ENCODE data around the gene CACNB4. TPM values are rescaled to one million over a fixed set of nuclear protein-coding genes. Genes with fewer than 3 reads are reported as not detected.

The CACNB4 gene
- total RNA-seq, 1 donor from 2014 or later, result 5.1 TPM

DNA sequence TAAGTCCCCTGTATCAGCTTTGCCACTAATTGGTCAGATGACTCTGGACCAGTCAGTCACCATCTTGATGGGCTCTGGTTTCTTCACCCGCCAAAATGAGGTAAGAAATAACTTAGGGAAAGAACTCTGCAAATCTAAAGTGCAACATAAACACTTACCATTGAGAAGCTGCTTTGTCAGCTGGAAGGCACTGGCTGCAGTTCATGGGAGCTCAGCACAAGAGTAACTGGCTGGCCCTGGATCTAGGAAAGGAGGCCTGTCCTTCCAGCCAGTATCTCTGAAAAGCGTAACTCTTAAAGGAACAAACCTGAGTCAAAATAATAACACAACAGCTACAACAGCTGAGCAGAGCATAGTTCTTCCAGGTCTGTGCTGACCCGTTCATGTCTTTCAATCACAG, 123.9 kb downstream of the CACNB4 start:
- Mint-ChIP-seq H3K9me3 (ENCODE audit: unreplicated experiment) (no peaks in the 10 kb centered on the region), H3K4me3 (ENCODE audit: unreplicated experiment) (no peak overlapping the region), H3K27me3 (ENCODE audit: unreplicated experiment) (no peaks in the 10 kb centered on the region), H3K4me1 (ENCODE audit: low read depth, unreplicated experiment) (peaks cover 22% of the 10 kb centered on the region), H3K36me3 (ENCODE audit: unreplicated experiment) (no peaks in the 10 kb centered on the region), H3K27ac (ENCODE audit: unreplicated experiment) (no peak overlapping the region)
- DNase-seq, result no peak
- TF ChIP-seq, protein P1, sequence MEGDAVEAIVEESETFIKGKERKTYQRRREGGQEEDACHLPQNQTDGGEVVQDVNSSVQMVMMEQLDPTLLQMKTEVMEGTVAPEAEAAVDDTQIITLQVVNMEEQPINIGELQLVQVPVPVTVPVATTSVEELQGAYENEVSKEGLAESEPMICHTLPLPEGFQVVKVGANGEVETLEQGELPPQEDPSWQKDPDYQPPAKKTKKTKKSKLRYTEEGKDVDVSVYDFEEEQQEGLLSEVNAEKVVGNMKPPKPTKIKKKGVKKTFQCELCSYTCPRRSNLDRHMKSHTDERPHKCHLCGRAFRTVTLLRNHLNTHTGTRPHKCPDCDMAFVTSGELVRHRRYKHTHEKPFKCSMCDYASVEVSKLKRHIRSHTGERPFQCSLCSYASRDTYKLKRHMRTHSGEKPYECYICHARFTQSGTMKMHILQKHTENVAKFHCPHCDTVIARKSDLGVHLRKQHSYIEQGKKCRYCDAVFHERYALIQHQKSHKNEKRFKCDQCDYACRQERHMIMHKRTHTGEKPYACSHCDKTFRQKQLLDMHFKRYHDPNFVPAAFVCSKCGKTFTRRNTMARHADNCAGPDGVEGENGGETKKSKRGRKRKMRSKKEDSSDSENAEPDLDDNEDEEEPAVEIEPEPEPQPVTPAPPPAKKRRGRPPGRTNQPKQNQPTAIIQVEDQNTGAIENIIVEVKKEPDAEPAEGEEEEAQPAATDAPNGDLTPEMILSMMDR (IDR thresholded peaks at IDR 0.05; ENCODE audit: partially characterized antibody, unreplicated experiment), result no peak

DNA sequence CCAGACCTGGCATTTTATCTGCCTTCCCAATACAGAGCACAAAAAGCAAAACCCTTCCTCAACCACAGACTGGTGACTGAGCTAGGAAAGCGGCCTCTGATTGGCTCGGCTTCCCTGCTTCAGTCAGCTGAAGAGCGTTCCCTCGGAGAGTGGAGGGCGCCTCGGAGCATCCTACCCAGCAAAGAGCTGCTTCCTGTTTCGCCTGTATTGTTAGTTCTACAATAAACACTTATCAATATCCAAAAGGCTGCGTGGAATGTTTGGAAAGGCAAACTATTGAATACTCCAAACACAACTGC, 125.0 kb downstream of the CACNB4 start:
- Mint-ChIP-seq H3K36me3 (ENCODE audit: unreplicated experiment) (no peaks in the 10 kb centered on the region), H3K9me3 (ENCODE audit: unreplicated experiment) (no peaks in the 10 kb centered on the region), H3K4me3 (ENCODE audit: unreplicated experiment) (peak overlapping the region; percentile 54), H3K27ac (ENCODE audit: unreplicated experiment) (no peak overlapping the region), H3K27me3 (ENCODE audit: unreplicated experiment) (no peaks in the 10 kb centered on the region), H3K4me1 (ENCODE audit: low read depth, unreplicated experiment) (peaks cover 24% of the 10 kb centered on the region)
- TF ChIP-seq, protein P1 (IDR thresholded peaks at IDR 0.05; ENCODE audit: partially characterized antibody, unreplicated experiment), result no peak
- DNase-seq, result peak; percentile 65

DNA sequence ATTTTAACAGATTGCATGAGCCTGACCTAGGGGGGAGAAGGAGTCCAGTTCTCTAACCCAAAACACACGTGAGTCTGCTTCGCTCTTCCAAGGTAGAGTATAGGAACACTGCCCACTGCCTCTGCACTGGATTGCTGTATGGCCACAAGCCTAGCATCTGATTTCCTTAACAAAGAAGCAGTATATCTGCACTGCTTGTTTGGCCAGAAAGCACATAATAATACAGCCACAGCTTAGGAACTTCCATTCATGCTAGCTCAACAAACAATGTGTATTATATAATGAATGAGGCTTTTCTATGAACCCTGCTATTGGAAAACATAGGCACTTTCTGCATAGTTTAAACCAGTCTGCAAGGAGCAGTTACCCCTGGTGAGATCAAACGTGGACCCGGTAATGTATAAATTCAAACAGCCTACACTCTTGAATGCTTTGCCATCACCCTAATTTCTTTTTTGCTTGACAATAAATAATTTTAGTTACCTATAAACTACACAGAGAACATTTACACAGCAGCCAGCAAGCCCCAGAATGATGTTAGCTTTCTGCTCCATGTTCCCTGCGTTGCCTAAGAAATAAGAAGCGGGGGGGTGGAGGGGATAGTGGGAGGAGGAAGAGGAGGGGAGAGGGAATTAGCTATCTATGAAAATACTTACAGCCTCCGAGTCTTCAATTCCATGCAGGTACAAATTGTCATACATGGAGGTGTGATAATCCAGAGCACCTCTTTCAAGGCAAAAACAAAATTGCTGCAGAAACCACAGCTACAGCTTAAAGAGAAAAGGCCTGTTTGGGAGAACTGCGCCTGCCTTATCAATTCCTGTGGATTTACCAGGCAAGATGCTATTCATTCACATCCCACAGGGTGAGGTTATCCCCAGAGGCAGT, 125.6 kb downstream of the CACNB4 start:
- no peak overlapping the region for H3K27ac Mint-ChIP-seq (ENCODE audit: unreplicated experiment)
- DNase-seq, result no peak

DNA sequence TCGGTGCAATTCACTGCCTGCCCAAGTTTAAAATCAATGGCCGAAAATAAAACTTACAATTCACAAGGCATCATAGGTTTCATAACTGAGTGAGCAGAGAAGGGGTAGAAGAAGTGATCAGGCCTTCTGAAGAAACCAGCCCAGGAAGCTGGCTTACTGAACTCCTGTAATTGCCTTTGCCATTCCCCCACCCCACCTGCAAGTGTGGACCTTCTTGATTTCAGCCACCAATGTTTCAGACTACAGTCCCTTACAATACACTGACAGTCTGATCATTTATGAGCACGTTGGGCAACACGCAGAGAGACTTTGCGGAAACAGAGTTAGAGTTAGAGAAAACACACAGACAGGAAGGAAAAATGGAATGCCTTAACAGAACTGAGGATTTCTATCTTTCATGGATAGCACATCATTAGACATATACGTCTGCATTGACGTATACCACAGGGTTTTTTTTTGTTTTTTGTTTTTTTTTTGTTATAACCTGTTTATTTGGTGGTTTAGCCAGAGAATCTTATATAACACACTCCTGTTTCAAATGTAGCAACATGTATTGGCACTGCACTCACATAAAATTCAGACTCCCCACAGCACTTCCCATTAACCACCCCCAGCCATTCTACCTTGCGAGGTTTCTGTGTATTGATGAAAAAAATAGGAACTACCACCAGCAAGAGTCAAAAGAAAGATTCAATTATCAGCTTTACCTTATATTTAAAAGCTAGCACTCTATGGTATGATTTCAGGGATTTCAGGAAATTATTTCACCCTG, 126.4 kb downstream of the CACNB4 start:
- DNase-seq, result no peak
- Mint-ChIP-seq H3K9me3 (ENCODE audit: unreplicated experiment) (no peaks in the 10 kb centered on the region), H3K36me3 (ENCODE audit: unreplicated experiment) (no peaks in the 10 kb centered on the region), H3K4me3 (ENCODE audit: unreplicated experiment) (peak overlapping the region; percentile 54), H3K27ac (ENCODE audit: unreplicated experiment) (no peak overlapping the region), H3K27me3 (ENCODE audit: unreplicated experiment) (no peaks in the 10 kb centered on the region), H3K4me1 (ENCODE audit: low read depth, unreplicated experiment) (peaks cover 24% of the 10 kb centered on the region)
- TF ChIP-seq, protein P1 (IDR thresholded peaks at IDR 0.05; ENCODE audit: partially characterized antibody, unreplicated experiment), result no peak

More for the DNA sequence above, 125.6 kb downstream of the CACNB4 start:
- Mint-ChIP-seq H3K4me1 (ENCODE audit: low read depth, unreplicated experiment) (peaks cover 24% of the 10 kb centered on the region), H3K9me3 (ENCODE audit: unreplicated experiment) (no peaks in the 10 kb centered on the region), H3K4me3 (ENCODE audit: unreplicated experiment) (peak overlapping the region; percentile 54), H3K36me3 (ENCODE audit: unreplicated experiment) (no peaks in the 10 kb centered on the region), H3K27me3 (ENCODE audit: unreplicated experiment) (no peaks in the 10 kb centered on the region)
- TF ChIP-seq, protein P1 (IDR thresholded peaks at IDR 0.05; ENCODE audit: partially characterized antibody, unreplicated experiment), result no peak
